Glutamatergic neuron (in vitro differentiated cells): Measurements from ENCODE around the gene GNAS. TPM values are rescaled to one million over a fixed set of nuclear protein-coding genes. Genes with fewer than 3 reads are reported as not detected.

Experiments
- DNase-seq: peaks from one replicate; pipeline ENCODE4 v3.0.0; 2022
- H3K27ac Mint-ChIP-seq: one replicate; pipeline ENCODE4 v1.8.0; 2020; ENCODE audit warnings: mild to moderate bottlenecking, mixed read lengths, inconsistent platforms; ENCODE audit not compliant: unreplicated experiment
- H3K27me3 Mint-ChIP-seq: one replicate; pipeline ENCODE4 v1.8.0; 2020; ENCODE audit warnings: mild to moderate bottlenecking, moderate library complexity, mixed read lengths, inconsistent platforms; ENCODE audit not compliant: unreplicated experiment
- H3K36me3 Mint-ChIP-seq: one replicate; pipeline ENCODE4 v1.8.0; 2020; ENCODE audit warnings: mild to moderate bottlenecking, mixed read lengths, inconsistent platforms; ENCODE audit not compliant: unreplicated experiment
- H3K4me1 Mint-ChIP-seq: one replicate; pipeline ENCODE4 v1.8.0; 2020; ENCODE audit warnings: mild to moderate bottlenecking, low read depth, mixed read lengths, inconsistent platforms; ENCODE audit not compliant: unreplicated experiment
- H3K4me3 Mint-ChIP-seq: one replicate; pipeline ENCODE4 v1.8.0; 2020; ENCODE audit warnings: mild to moderate bottlenecking, mixed read lengths, inconsistent platforms; ENCODE audit not compliant: unreplicated experiment
- H3K9me3 Mint-ChIP-seq: one replicate; pipeline ENCODE4 v1.8.0; 2020; ENCODE audit warnings: mild to moderate bottlenecking, moderate library complexity, mixed read lengths, inconsistent platforms; ENCODE audit not compliant: unreplicated experiment
- total RNA-seq: library from RNA; stranded (reverse); fragmentation: NEBNext Ultra II Directional; extraction: Animal tissue kit (Norgen Biotek cat#: 25700); gene quantifications from one replicate; pipeline ENCODE4 v1.2.1, GENCODE V29; 2021; ENCODE audit not compliant: unreplicated experiment
- TF ChIP-seq, protein P1 (sequence below): fragments of 200-600 bp; sonication (generic); IDR thresholded peaks from one replicate; pipeline ENCODE4 v1.5.0; 2021; ENCODE audit not compliant: partially characterized antibody, unreplicated experiment

GNAS gene
- total RNA-seq, 1 donor from 2014 or later, result 1,989 TPM

DNA sequence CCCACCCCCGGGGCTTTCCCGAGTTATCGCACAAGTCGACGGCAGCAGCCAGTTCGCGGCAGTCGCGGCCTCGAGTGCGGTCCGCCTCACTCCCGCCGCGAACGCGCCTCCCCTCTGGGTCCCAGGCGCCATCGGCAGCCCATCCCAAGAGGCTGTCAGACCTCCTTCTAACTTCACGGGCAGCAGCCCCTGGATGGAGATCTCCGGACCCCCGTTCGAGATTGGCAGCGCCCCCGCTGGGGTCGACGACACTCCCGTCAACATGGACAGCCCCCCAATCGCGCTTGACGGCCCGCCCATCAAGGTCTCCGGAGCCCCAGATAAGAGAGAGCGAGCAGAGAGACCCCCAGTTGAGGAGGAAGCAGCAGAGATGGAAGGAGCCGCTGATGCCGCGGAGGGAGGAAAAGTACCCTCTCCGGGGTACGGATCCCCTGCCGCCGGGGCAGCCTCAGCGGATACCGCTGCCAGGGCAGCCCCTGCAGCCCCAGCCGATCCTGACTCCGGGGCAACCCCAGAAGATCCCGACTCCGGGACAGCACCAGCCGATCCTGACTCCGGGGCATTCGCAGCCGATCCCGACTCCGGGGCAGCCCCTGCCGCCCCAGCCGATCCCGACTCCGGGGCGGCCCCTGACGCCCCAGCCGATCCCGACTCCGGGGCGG lies 1.6 kb downstream of the GNAS start:
- DNase-seq, result no peak
- Mint-ChIP-seq H3K9me3 (no peaks in the 10 kb centered on the region), H3K27me3 (peaks cover 16% of the 10 kb centered on the region), H3K4me1 (peaks cover 12% of the 10 kb centered on the region), H3K4me3 (peak overlapping the region; percentile 81), H3K27ac (no peak overlapping the region), H3K36me3 (no peaks in the 10 kb centered on the region)
- TF ChIP-seq, protein P1, sequence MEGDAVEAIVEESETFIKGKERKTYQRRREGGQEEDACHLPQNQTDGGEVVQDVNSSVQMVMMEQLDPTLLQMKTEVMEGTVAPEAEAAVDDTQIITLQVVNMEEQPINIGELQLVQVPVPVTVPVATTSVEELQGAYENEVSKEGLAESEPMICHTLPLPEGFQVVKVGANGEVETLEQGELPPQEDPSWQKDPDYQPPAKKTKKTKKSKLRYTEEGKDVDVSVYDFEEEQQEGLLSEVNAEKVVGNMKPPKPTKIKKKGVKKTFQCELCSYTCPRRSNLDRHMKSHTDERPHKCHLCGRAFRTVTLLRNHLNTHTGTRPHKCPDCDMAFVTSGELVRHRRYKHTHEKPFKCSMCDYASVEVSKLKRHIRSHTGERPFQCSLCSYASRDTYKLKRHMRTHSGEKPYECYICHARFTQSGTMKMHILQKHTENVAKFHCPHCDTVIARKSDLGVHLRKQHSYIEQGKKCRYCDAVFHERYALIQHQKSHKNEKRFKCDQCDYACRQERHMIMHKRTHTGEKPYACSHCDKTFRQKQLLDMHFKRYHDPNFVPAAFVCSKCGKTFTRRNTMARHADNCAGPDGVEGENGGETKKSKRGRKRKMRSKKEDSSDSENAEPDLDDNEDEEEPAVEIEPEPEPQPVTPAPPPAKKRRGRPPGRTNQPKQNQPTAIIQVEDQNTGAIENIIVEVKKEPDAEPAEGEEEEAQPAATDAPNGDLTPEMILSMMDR, result no peak

GRCh38 chr20:58854638-58855471 lies 2.3 kb downstream of the GNAS start:
- peak; percentile 49 for DNase-seq
- H3K4me3 Mint-ChIP-seq, result peak overlapping the region; percentile 20

GRCh38 chr20:58855506-58856389 lies 3.2 kb downstream of the GNAS start:
- no peaks in the 10 kb centered on the region for H3K36me3 Mint-ChIP-seq
- H3K27me3 Mint-ChIP-seq, result peaks cover 16% of the 10 kb centered on the region

More at GRCh38 chr20:58854638-58855471, 2.3 kb downstream of the GNAS start:
- Mint-ChIP-seq H3K27me3 (peaks cover 16% of the 10 kb centered on the region), H3K4me1 (peaks cover 8% of the 10 kb centered on the region), H3K27ac (no peak overlapping the region), H3K9me3 (no peaks in the 10 kb centered on the region), H3K36me3 (no peaks in the 10 kb centered on the region)
- TF ChIP-seq, protein P1, result no peak

DNA sequence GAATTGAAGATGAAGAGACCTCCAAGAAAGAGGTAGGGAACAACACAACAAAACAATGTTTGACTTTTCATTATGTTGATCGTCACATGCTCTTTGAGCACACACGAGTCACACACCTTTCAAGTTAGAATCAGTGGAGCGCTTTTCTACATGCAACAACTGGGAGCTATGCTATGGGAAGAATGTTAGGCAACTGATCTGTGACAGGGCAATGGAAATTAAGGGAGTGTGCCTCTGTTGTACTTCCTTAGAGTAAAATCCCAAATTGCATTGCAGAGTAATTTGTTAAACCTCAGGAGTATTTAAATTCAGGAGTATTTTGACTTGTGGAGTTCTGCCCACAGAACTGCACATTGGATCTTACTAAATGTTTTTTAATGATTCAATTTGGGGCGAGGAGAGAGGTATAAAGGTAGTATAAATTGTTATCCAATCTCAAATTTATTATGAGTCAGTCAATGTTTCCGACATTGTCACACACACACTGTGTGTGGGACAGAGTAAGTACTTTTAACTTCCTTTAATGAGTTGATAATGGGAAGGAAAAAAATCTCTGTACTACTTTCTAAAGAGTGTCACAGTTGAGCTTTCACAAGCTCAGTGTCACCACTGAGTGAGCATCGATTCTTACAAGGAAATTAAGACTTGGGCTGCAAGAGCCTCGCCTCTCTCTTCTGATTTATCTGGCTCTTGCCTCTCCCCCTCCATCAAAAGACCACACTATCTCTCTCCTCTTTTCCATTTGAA lies 10.7 kb downstream of the GNAS start:
- H3K27me3 Mint-ChIP-seq, result peaks cover 1% of the 10 kb centered on the region
- no peak overlapping the region for H3K4me3 Mint-ChIP-seq
- H3K9me3 Mint-ChIP-seq, result peaks cover 2% of the 10 kb centered on the region

More at GRCh38 chr20:58855506-58856389, 3.2 kb downstream of the GNAS start:
- peaks cover 6% of the 10 kb centered on the region for H3K4me1 Mint-ChIP-seq
- no peak for DNase-seq
- H3K27ac Mint-ChIP-seq, result no peak overlapping the region
- peak overlapping the region; percentile 70 for H3K4me3 Mint-ChIP-seq
- TF ChIP-seq, protein P1, result no peak
- H3K9me3 Mint-ChIP-seq, result no peaks in the 10 kb centered on the region

More for the DNA sequence above, 10.7 kb downstream of the GNAS start:
- Mint-ChIP-seq H3K27ac (no peak overlapping the region), H3K4me1 (peaks cover 20% of the 10 kb centered on the region), H3K36me3 (no peaks in the 10 kb centered on the region)
- TF ChIP-seq, protein P1, result no peak
- DNase-seq, result no peak
